HG02885 (cell line): Measurements from ENCODE around the gene ZNF831.

Source experiments
- ATAC-seq: cut with Tn5 transposase; IDR thresholded peaks from one replicate; pipeline ENCODE4 v1.9.1; 2021; ENCODE audit warnings: mild to moderate bottlenecking; ENCODE audit not compliant: unreplicated experiment, poor library complexity

The ZNF831 gene

GRCh38 chr20:59177266-59178250 is 13.9 kb downstream of the ZNF831 start:
- ATAC-seq = no peak

DNA sequence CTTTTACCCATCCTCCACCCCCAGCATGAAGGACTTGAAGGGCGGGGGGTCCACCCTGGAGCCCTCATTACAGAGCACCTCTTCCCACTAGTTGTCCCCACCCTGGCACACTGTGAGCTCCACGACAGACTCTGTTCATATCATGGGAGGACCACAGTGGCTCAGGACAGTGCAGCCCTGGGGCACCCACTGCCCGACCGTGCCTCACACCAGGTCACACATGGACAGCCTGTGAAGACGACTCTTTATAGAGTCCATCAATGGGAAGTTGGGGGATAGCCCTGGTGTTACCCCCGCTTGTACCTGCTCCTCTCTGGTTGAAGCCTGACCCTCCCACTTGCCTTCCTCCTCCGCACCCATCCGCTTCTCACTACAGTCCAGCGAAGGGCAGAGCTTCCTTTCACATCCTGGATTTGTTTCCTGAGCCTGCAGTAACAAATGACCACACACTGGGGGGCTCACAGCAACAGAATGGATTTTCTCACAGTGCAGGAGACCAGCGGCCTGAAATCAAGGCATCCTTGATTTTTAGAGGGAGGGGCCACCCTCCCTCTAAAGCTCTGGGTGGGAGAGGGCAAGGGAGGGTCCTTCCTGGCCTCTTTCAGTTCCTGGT is 15.5 kb downstream of the ZNF831 start:
- no peak for ATAC-seq

DNA sequence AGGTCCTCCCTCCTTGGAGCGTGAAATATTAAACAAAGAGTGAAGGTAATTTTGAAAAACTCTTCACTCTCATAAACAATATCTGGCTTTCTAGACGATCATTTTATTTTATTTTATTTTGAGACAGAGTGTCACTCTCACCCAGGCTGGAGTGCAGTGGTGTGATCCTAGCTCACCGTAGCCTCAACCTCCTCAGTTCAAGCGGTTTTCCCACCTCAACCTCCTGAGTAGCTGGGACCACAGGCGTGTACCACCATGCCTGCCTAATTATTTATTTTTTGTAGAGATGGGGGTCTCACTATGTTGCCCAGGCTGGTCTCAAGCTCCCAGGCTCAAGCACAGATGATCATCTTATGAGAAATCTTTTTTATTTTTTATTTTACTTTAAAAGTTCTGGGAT is 16.4 kb downstream of the ZNF831 start:
- ATAC-seq = no peak

DNA sequence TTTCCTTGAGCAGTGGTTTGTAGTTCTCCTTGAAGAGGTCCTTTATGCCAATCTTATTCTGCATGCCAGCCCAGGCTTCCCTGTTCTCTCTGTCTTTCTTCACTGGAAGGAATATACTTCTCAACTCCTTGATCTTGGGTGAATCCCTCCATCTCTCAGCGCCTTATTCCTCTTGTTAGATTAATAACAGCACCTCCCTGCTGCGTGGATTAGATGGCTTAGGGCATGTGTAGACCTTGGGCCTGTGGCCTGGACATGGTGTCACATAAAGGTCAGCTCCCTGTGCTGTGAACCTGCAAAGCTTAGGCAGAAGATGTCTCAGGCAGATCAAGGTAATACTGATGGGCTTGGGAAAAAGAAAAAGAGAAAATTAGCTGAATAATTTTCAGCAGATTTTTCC is 18.3 kb downstream of the ZNF831 start:
- no peak for ATAC-seq

- ATAC-seq = no peak
Observed at GRCh38 chr20:59182401-59183044, 18.9 kb downstream of the ZNF831 start.

DNA sequence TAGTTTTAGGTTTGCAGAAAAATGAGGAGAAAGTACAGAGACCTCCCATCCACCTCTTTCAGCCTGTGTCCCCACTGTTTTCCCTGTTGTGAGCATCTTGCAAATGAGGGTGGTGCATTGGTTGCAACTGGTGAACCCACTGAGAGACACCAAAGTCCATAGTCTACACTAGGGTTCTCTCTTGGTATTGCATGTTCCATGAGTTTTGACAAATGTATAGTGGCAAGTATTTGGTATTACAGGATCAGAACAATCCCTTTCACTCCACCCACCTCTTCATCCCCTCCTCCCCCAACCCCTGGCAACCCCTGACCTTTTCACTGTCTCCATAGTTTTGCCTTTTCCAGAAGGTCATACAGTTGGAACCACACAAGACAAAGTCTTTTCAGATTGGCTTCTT is 20.1 kb downstream of the ZNF831 start:
- no peak for ATAC-seq

GRCh38 chr20:59184880-59185447 is 21.3 kb downstream of the ZNF831 start:
- ATAC-seq = no peak

DNA sequence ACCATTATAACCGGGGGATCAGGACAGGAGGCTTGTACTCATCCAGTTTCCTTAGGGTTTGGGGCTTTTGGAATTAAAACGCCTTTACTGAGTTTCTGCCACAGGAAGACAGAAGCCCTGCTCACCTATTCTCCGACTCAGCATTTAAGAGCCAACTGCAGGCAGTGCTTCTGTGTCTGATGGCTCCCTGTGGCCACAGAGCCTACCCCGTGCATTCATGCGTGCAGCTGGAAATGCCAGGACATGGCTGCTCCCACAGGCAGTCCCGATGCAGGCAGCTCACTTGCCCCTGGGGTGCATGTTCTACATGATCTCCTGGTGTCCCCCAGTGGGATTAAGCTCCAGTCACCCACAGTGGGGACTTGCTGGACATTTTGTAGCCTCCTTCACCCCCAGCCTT is 22.2 kb downstream of the ZNF831 start:
- no peak for ATAC-seq

- ATAC-seq = no peak
Observed at GRCh38 chr20:59190466-59190865, 26.8 kb downstream of the ZNF831 start.

GRCh38 chr20:59191036-59191755 is 27.6 kb downstream of the ZNF831 start:
- ATAC-seq = no peak

- ATAC-seq = no peak
Observed at GRCh38 chr20:59191756-59192532, 28.3 kb downstream of the ZNF831 start.

GRCh38 chr20:59192533-59192896 is 28.9 kb downstream of the ZNF831 start:
- no peak for ATAC-seq

DNA sequence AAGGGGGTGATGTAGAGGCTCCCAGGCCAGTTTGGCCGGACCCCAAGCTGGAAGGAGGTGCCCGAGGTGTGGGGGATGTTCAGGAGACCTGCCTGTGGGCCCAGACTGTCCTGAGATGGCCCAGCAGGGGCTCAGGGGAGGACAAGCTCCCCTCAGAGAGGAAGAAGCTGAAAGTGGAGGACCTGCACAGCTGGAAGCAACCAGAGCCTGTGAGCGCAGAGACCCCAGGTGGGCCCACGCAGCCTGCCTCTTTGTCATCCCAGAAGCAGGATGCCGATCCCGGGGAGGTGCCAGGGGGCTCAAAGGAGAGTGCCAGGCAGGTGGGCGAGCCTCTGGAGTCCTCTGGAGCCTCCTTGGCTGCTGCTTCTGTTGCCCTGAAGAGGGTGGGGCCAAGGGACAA is 29.7 kb downstream of the ZNF831 start:
- no peak for ATAC-seq

- ATAC-seq = no peak
Observed at GRCh38 chr20:59194023-59194935, 30.7 kb downstream of the ZNF831 start.

DNA sequence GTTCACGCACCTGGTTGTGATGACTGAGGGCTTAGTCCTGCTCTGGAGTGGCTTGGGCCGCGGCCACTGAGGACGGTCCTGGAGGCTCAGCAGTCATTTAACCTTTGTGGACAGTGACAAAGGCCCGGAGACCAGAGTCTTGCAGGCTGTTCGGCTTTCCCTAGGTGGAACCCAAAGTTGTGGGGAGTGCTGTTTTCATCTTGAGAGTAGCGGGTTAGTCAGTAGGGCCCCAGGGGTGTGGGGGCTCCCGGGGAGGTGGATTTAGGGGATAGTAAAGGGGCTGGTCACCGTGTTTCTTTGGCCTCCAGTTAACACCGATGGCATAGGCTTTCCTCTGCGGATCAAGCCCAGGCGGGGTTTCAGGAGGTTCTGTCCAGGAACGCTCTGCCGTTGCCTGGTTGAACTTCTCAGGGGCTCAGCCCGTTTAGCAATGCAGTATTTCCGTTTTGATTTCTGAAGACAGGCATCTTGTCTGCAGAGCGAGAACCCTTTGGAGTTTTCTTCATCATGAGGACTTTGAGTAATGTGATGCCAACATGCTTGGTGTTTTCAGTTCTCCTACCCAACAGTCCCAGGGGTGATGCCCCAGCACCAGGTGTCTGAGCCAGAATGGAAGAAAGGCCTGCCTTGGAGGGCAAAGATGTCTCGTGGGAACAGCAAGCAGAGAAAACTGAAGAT is 31.8 kb downstream of the ZNF831 start:
- ATAC-seq = no peak

DNA sequence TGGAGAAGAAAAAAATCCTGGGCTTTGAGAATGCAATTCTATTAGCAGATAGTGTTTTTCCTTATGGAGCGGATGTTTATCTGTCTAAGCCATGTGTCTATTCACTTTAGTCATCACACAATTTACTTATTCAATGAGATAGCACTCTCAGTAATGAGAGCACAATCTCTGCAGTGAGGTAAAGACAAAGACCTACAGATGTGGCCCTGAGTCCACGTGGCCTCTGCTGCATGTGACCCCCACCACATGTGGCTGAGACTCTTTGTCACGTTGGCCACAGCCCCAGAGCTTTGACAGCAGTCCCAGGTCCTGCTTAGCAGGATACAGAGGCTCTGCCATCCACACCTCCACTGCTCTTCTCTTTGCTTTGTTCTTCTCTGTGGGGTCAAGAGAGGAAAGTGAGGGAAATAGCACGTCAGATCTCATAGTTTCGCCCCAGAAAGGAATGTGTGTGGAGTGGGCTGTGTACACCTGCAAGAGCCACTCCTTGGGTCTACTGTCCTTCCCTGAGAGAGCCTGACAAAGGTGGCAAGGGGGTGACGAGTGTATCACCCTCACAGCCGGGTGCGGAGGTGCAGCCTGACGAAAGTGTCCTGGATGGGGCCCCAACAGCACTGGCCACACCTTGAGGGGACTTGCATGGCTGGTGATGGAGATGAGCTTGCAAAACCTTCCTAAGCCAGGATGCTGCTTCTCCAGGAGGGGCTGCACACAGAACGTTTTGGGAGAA is 40.7 kb downstream of the ZNF831 start:
- ATAC-seq = no peak

DNA sequence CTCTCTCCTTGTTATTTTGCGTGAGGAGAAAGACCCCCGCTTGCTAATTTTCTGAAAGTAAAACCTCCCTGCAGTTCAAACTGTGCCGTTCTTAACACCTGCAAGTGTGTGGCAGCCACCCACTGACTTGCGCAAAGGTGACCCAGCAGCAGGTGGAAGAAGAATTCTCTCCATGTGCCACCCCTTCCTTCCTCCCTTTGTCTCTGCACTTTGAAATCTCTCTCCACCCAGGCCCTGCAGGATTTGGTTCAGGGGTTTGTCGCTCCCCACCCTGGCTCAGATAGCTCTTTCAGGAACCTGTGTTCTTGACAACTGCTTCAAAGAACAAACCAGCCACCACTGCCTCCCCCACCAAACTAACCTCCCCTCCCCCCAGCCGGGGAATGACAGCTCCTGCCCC is 41.4 kb downstream of the ZNF831 start:
- no peak for ATAC-seq
